Omental fat pad (tissue), 4 donors: ENCODE data around the gene PNPT1. TPM values are rescaled to one million over a fixed set of nuclear protein-coding genes. Genes with fewer than 3 reads are reported as not detected.
"Not testable (repeated sequence)": the region's sequence is repeated elsewhere in the genome, so short reads cannot be mapped to it uniquely, and the experiment has no call there.

Experiments used
- ATAC-seq: fragments of 150-250 bp; one replicate; pipeline ENCODE4 v1.9.1; 2016; ENCODE audit warnings: mild to moderate bottlenecking, moderate library complexity; ENCODE audit not compliant: low FRiP score
- DNase-seq: peaks from one replicate; pipeline ENCODE4 v3.0.0-alpha.2; 2019; ENCODE audit warnings: low spot score
- CTCF ChIP-seq, 3 donors: fragments of 450-650 bp; IDR thresholded peaks; one replicate each; pipeline ENCODE4 v1.5.1; 2016 to 2017; ENCODE audit warnings: antibody characterized with exemption in 3 of 3, mild to moderate bottlenecking in 3 of 3, moderate library complexity in 2 of 3
- total RNA-seq, 4 donors: library from RNA; depleted of rRNA; stranded (reverse); fragments of >200 nt; gene quantifications; one replicate each; pipeline ENCODE4 v1.1.0, GENCODE V29; 2016

The PNPT1 gene
- total RNA-seq, 4 donors from 2014 or later: 11.8 to 34.2 (median 17.0) TPM

DNA sequence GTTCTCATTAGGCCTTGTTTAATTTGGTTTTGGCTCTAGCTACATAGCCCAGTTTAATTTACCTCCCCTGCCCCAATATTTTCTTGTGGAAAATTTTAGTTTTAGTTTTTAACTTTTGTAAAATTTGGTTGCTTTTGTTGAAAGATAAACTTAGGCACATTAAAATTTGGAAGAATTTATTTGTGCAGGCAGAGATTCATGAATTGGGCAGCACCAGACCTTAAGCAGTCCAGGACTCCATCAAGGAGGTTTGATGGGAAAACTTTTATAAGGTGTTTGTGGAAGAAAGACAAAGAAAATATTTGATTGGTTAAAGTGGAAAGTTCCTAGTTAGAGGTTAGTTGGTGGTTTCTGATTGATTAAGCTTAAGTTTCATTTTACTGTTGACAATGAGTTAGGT is 16.4 kb upstream of the PNPT1 start:
- no peak for ATAC-seq
- TF ChIP-seq CTCF (IDR thresholded peaks at IDR 0.05): no peak
- no peak for DNase-seq

- ATAC-seq (no peak), DNase-seq (no peak)
- no peak for TF ChIP-seq CTCF (IDR thresholded peaks at IDR 0.05)
Measured at GRCh38 chr2:55707751-55708150, 14.1 kb upstream of the PNPT1 start.

- ATAC-seq, DNase-seq: not testable (repeated sequence)
Measured at GRCh38 chr2:55706258-55706657, 12.6 kb upstream of the PNPT1 start.

DNA sequence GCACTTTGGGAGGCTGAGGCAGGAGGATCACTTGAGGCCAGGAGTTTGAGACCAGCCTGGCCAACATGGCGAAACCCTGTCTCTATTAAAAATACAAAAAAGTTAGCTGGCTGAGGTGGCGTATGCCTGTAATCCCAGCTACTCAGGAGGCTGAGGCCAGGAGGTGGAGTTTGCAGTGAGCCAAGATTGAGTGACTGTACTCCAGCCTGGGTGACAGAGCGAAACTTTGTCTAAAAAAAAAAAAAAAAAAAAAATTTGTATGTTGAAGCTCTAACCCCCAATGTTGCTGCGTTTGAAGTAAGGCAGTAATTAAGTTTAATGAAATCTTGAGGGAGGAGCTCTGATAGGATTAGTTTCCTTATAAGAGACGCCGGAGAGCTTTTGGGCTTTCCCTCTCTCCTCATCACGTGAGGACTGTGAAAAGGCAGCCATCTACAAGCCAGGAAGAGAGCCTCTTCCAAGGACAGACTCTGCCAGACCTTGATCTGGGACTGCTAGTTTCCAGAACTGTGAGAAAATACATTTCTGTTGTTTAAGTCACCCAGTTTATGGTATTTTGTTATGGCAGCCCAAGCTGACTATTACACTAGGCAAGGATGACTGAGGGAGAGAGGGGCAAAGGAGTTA is 11.5 kb upstream of the PNPT1 start:
- TF ChIP-seq CTCF (IDR thresholded peaks at IDR 0.05): no peak

GRCh38 chr2:55703350-55703749 is 9.7 kb upstream of the PNPT1 start:
- DNase-seq (no peak), ATAC-seq (no peak)
- no peak for TF ChIP-seq CTCF (IDR thresholded peaks at IDR 0.05)

More for the DNA sequence above, 11.5 kb upstream of the PNPT1 start:
- ATAC-seq: no peak
- DNase-seq: no peak

DNA sequence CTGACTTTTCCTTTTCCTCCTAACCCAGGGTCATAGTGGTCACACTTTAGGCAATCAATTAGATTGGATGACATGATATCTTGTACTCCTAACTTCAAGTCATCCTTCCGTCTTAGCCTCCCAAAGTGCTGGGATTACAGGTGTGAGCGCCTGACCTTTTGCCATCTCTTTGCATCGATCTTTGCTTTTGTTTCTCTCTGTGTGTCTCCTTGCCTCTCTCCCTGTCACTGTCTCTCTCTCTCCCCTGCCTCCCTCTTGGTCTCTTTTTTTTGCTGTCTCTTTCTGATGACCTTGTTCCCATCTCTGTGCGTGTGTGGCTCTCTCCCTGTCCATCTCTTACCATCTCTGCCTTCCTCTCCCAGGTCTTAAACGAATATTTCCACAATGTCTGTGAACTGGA is 904 bp downstream of the PNPT1 start:
- not testable (repeated sequence) for DNase-seq, ATAC-seq

DNA sequence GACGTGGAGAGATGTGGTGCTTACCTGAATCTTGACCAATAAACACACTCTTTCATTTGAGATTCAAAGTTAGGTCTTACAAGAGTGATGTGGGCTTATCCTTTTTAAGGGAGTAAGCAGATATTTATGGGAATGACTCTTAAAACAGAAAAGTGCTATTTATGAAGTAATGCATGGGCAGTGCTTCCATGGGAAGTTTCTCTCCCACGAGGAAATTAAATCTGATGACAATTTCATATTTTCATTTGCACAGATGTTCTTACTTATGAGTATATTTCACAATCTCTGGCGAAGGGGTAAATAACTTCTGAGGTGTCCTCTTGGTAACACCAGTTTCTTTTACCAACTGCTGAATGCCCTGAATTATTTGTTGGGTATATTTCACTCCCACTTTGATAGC is 21.0 kb downstream of the PNPT1 start:
- ATAC-seq: no peak
- no peak for TF ChIP-seq CTCF (IDR thresholded peaks at IDR 0.05)

GRCh38 chr2:55668956-55669355 is 24.7 kb downstream of the PNPT1 start:
- ATAC-seq (no peak), DNase-seq (no peak)
- TF ChIP-seq CTCF (IDR thresholded peaks at IDR 0.05): no peak

More for the DNA sequence above, 21.0 kb downstream of the PNPT1 start:
- no peak for DNase-seq
